ENCODE data around the gene AP3S1. TPM values are rescaled to one million over a fixed set of nuclear protein-coding genes. Genes with fewer than 3 reads are reported as not detected.
"Not testable (repeated sequence)": the region's sequence is repeated elsewhere in the genome, so short reads cannot be mapped to it uniquely, and the experiment has no call there.

AP3S1 gene
- total and polyA plus RNA-seq, 12 donors = 30.3 to 63.0 (median 41.9) TPM

- 1 to 2% methylated on average over 69 of the region's 69 CpGs for WGBS, 2 donors
- Histone ChIP-seq H3K4me3 (peak within 1 kb of the TSS; percentile 36 to 75 (median 60)), H3K27me3 (peaks cover 0 to 77% (median 41%) of the 10 kb centered on the region in 7 donors), H3K9me3 (no peaks in the 10 kb centered on the region), H3K4me1 (peaks cover 0 to 18% (median 9%) of the 10 kb centered on the region in 9 donors), H3K36me3 (no peaks in the 10 kb centered on the region), H3K27ac (peak within 1 kb of the TSS; percentile 40 to 84 (median 77))
- TF ChIP-seq CTCF (IDR thresholded peaks at IDR 0.05) = no peak
- ATAC-seq (peak; percentile 80 to 91 (median 87)), DNase-seq (peak; percentile 58 to 60)
- intact Hi-C loops (cut with DNase I) = no loop called here
Measured at GRCh38 chr5:115816226-115817081, 25.3 kb upstream of the AP3S1 start, which contains the start of gene CDO1. TSS of gene CDO1 (minus strand) at chr5:115816659. CDS start at chr5:115816397, 262 bp downstream.

DNA sequence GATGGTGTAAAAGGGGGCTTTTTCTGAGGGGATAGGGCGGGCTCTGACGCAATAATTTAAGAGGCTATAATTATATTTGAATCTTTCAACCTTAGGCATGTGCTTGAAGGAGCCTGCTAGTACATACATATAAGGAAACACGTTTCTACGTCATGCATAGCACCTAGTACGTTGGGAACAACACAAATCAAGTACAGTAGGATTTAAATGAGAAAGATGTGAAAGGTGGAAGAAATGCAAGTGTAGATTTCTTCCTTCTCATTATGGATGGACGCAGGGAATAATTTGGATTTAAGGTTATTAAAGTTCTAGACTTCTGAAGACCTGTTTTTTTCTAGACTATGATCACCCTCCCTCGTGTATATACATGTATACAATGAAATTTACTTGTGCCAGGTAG is 24.3 kb upstream of the AP3S1 start:
- no peak for ATAC-seq
- intact Hi-C loops (cut with DNase I) = no loop called here

DNA sequence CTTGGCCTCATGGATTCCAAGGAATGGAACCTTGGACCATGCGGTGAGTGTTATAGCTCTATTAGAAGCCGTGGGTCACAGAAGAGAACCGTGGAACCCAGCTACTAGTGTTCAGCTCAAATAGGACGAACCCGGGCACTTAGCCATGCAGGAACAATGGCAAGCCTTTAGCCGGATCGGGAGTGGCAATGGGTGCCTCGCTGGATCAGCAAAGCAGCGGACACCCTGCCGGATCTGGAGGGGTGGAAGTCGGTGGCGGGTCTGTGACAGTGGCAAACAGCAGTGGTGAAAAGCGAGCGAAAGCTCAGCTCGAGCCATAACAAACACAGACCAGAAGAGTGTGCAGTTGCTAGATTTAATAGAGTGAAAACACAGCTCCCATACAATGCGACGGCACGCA is 22.9 kb upstream of the AP3S1 start:
- peaks cover 0 to 55% (median 31%) of the 10 kb centered on the region in 7 donors for H3K27me3 ChIP-seq
- intact Hi-C loops (cut with DNase I) = no loop called here
- no peak for TF ChIP-seq CTCF (IDR thresholded peaks at IDR 0.05)
- H3K4me3 ChIP-seq = no peak overlapping the region
- H3K27ac ChIP-seq = no peak overlapping the region
- no peaks in the 10 kb centered on the region for H3K9me3 ChIP-seq
- ATAC-seq (no peak), DNase-seq (no peak)
- H3K4me1 ChIP-seq = peaks cover 0 to 18% (median 9%) of the 10 kb centered on the region in 9 donors
- no peaks in the 10 kb centered on the region for H3K36me3 ChIP-seq
- 93% methylated on average over 18 of the region's 18 CpGs for WGBS, 2 donors

More for the DNA sequence above, 24.3 kb upstream of the AP3S1 start:
- no peaks in the 10 kb centered on the region for H3K9me3 ChIP-seq
- DNase-seq = no peak
- H3K27me3 ChIP-seq = peaks cover 0 to 69% (median 40%) of the 10 kb centered on the region in 7 donors
- WGBS, 2 donors = 91% methylated on average over 7 of the region's 7 CpGs
- no peak for TF ChIP-seq CTCF (IDR thresholded peaks at IDR 0.05)
- H3K4me3 ChIP-seq = peak overlapping the region in 2 of 10 donors; percentile 68 to 75
- peaks cover 0 to 18% (median 9%) of the 10 kb centered on the region in 9 donors for H3K4me1 ChIP-seq
- peak overlapping the region in 1 of 10 donors; percentile 81 for H3K27ac ChIP-seq
- no peaks in the 10 kb centered on the region for H3K36me3 ChIP-seq

DNA sequence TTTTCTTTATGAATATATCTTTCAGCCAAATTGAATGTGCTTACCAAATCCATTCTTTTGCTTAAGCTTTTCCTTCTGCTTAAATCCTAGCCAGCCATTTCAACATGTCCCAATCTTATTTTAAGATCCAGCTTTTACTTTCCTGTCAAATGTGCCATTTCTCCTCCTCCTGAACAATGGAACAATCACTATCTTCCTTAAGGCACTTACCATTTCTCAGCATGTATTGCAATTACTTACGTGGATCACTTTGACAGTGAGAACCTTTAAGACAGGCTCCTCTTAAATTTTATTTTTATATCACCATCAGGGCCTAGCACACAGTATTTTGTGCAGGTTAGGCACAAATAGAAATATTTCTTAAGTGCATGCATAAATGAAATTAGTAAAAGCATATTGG is 20.9 kb upstream of the AP3S1 start:
- H3K9me3 ChIP-seq = no peaks in the 10 kb centered on the region
- H3K4me3 ChIP-seq = no peak overlapping the region
- WGBS, 2 donors = 84 to 100% methylated on average over 1 of the region's 1 CpG
- no peak for TF ChIP-seq CTCF (IDR thresholded peaks at IDR 0.05)
- no peak for ATAC-seq
- no peaks in the 10 kb centered on the region for H3K36me3 ChIP-seq
- H3K27me3 ChIP-seq = peaks cover 0 to 35% (median 11%) of the 10 kb centered on the region in 7 donors
- intact Hi-C loops (cut with DNase I) = loop anchor here in 2 of 10 donors (5.0 to 10.0 kb wide), 2 partner anchors 174 to 516 kb away; no protein-coding TSS in a partner anchor
- no peak overlapping the region for H3K27ac ChIP-seq
- DNase-seq = no peak
- H3K4me1 ChIP-seq = peaks cover 0 to 10% (median 4%) of the 10 kb centered on the region in 9 donors

GRCh38 chr5:115824983-115825382 is 16.8 kb upstream of the AP3S1 start:
- not testable (repeated sequence) for H3K27me3 ChIP-seq, H3K4me3 ChIP-seq, H3K4me1 ChIP-seq, H3K9me3 ChIP-seq, H3K27ac ChIP-seq, ATAC-seq, DNase-seq
- 100% methylated on average over 1 of the region's 1 CpG for WGBS, 2 donors
- H3K36me3 ChIP-seq = peaks cover 0 to 29% (median 10%) of the 10 kb centered on the region in 9 donors
- intact Hi-C loops (cut with DNase I) = loop anchor here in 2 of 10 donors (5.0 to 10.0 kb wide), 2 partner anchors 178 to 520 kb away; no protein-coding TSS in a partner anchor

Data from heart right ventricle (tissue), 16 donors.